ENCODE data around the gene LHFPL6. TPM values are rescaled to one million over a fixed set of nuclear protein-coding genes. Genes with fewer than 3 reads are reported as not detected.

The LHFPL6 gene
- total RNA-seq, 2 donors from 2014 or later, result 99.0 to 115 TPM

DNA sequence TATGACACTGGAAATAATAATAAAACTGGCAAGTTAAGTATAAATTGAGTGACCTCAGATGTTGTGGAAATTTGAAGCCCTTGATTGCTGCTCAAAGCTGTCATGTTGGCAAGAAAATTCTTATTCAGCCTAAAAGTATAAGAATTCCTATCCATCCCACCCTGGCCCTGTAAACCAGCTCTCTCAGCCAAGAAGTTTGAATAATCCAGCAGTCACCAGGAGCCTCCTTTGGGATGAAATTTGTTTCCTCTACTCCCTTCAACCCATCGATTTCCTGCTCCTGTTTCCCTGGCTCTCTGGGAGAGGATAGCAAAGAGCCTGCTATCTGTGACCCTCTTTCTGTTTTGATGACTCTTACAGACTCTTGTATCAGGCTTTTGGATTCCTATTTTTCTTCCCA, 169.3 kb downstream of the LHFPL6 start:
- H3K27me3 ChIP-seq (replicated peaks; ENCODE audit: insufficient read depth), result no peaks in the 10 kb centered on the region
- ATAC-seq (ENCODE audit: insufficient number of reproducible peaks, low FRiP score, low read depth) (no peak), DNase-seq (ENCODE audit: low spot score) (no peak)
- no peaks in the 10 kb centered on the region for H3K4me1 ChIP-seq (ENCODE audit: control insufficient read depth in 1 of 2, low read depth in 2 of 2)
- TF ChIP-seq, protein P1, sequence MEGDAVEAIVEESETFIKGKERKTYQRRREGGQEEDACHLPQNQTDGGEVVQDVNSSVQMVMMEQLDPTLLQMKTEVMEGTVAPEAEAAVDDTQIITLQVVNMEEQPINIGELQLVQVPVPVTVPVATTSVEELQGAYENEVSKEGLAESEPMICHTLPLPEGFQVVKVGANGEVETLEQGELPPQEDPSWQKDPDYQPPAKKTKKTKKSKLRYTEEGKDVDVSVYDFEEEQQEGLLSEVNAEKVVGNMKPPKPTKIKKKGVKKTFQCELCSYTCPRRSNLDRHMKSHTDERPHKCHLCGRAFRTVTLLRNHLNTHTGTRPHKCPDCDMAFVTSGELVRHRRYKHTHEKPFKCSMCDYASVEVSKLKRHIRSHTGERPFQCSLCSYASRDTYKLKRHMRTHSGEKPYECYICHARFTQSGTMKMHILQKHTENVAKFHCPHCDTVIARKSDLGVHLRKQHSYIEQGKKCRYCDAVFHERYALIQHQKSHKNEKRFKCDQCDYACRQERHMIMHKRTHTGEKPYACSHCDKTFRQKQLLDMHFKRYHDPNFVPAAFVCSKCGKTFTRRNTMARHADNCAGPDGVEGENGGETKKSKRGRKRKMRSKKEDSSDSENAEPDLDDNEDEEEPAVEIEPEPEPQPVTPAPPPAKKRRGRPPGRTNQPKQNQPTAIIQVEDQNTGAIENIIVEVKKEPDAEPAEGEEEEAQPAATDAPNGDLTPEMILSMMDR (IDR thresholded peaks at IDR 0.05), result no peak
- no peak overlapping the region for H3K27ac ChIP-seq
- no peaks in the 10 kb centered on the region for H3K36me3 ChIP-seq
- no peak overlapping the region for H3K4me3 ChIP-seq
- no peaks in the 10 kb centered on the region for H3K9me3 ChIP-seq

GRCh38 chr13:39432196-39432595, 170.8 kb downstream of the LHFPL6 start:
- Histone ChIP-seq H3K9me3 (no peaks in the 10 kb centered on the region), H3K36me3 (no peaks in the 10 kb centered on the region), H3K4me3 (no peak overlapping the region), H3K27ac (no peak overlapping the region), H3K27me3 (replicated peaks; ENCODE audit: insufficient read depth) (no peaks in the 10 kb centered on the region), H3K4me1 (ENCODE audit: control insufficient read depth in 1 of 2, low read depth in 2 of 2) (no peaks in the 10 kb centered on the region)
- TF ChIP-seq, protein P1 (IDR thresholded peaks at IDR 0.05), result no peak
- ATAC-seq (ENCODE audit: insufficient number of reproducible peaks, low FRiP score, low read depth) (no peak), DNase-seq (ENCODE audit: low spot score) (no peak)

GRCh38 chr13:39422845-39423565, 180.0 kb downstream of the LHFPL6 start:
- H3K27ac ChIP-seq, result no peak overlapping the region
- no peaks in the 10 kb centered on the region for H3K36me3 ChIP-seq
- no peaks in the 10 kb centered on the region for H3K9me3 ChIP-seq
- ATAC-seq (ENCODE audit: insufficient number of reproducible peaks, low FRiP score, low read depth) (no peak), DNase-seq (ENCODE audit: low spot score) (no peak)
- TF ChIP-seq, protein P1 (IDR thresholded peaks at IDR 0.05), result no peak
- H3K4me1 ChIP-seq (ENCODE audit: control insufficient read depth in 1 of 2, low read depth in 2 of 2), result peaks cover 6 to 10% of the 10 kb centered on the region in 2 donors
- H3K4me3 ChIP-seq, result no peak overlapping the region
- no peaks in the 10 kb centered on the region for H3K27me3 ChIP-seq (replicated peaks; ENCODE audit: insufficient read depth)

DNA sequence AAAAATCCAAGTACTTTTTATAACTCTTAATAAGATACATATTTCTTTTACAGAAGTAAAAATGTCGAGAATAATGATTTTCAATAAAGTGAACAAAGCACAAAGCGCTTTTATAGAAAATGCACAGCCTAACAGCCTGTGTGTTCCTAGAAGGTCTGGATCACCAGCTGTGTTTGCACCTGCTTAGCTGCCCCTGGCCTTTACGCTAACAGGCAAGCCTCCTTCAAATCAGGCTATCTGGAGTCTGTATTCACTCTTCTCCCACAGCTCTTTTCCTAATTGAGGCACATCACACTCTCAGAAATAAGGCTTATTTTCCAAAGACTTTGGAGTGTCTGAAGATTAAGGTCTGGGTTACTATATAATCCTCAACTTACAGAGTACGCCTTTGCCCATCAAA, 183.1 kb downstream of the LHFPL6 start:
- H3K4me1 ChIP-seq (ENCODE audit: control insufficient read depth in 1 of 2, low read depth in 2 of 2), result peaks cover 24 to 41% of the 10 kb centered on the region in 2 donors
- no peak for ATAC-seq (ENCODE audit: insufficient number of reproducible peaks, low FRiP score, low read depth)
- H3K36me3 ChIP-seq, result no peaks in the 10 kb centered on the region
- no peak overlapping the region for H3K27ac ChIP-seq
- TF ChIP-seq, protein P1 (IDR thresholded peaks at IDR 0.05), result no peak
- no peaks in the 10 kb centered on the region for H3K27me3 ChIP-seq (replicated peaks; ENCODE audit: insufficient read depth)
- H3K9me3 ChIP-seq, result no peaks in the 10 kb centered on the region
- DNase-seq (ENCODE audit: low spot score), result no peak
- H3K4me3 ChIP-seq, result no peak overlapping the region

GRCh38 chr13:39419068-39419467, 183.9 kb downstream of the LHFPL6 start:
- Histone ChIP-seq H3K36me3 (no peaks in the 10 kb centered on the region), H3K27ac (no peak overlapping the region), H3K27me3 (replicated peaks; ENCODE audit: insufficient read depth) (no peaks in the 10 kb centered on the region), H3K4me1 (ENCODE audit: control insufficient read depth in 1 of 2, low read depth in 2 of 2) (peaks cover 27 to 49% of the 10 kb centered on the region in 2 donors), H3K9me3 (no peaks in the 10 kb centered on the region), H3K4me3 (no peak overlapping the region)
- DNase-seq (ENCODE audit: low spot score) (no peak), ATAC-seq (ENCODE audit: insufficient number of reproducible peaks, low FRiP score, low read depth) (no peak)
- TF ChIP-seq, protein P1 (IDR thresholded peaks at IDR 0.05), result no peak
